PC-3 (cell line): ENCODE measurements around the gene PAPPA. TPM values are rescaled to one million over a fixed set of nuclear protein-coding genes. Genes with fewer than 3 reads are reported as not detected.

Experiments used
- ATAC-seq: fragments of 200-7000 bp; cut with Tn5 transposase; 2 replicates; pipeline ENCODE4 v1.9.1; 2020; ENCODE audit warnings: mild to moderate bottlenecking, moderate library complexity
- BruUV-seq: library from RNA; stranded (reverse); fragments of 400-500 nt; replicated peaks from 2 replicates; lab custom pipeline; 2021; lab: Mats Ljungman, UMichigan
- CTCF ChIA-PET: fragments of 300-600 bp; sonication (Branson Sonifier 250); formaldehyde crosslinking; loops from one replicate; lab custom pipeline; 2022; ENCODE audit warnings: antibody characterized with exemption; lab: Charles Lee
- POLR2A ChIA-PET: fragments of 300-600 bp; sonication (Branson Sonifier 250); formaldehyde crosslinking; loops from one replicate; lab custom pipeline; 2022; ENCODE audit warnings: antibody characterized with exemption; ENCODE audit not compliant: unreplicated experiment; lab: Charles Lee
- DNase-seq: peaks from one replicate; pipeline ENCODE4 v3.0.0-alpha.2; 2015
- H2AFZ ChIP-seq: fragments of 300-600 bp; sonication (generic); 2 replicates; pipeline ENCODE4 v1.6.0; 2016; ENCODE audit warnings: antibody characterized with exemption, low read length
- H3F3A ChIP-seq: fragments of 300-600 bp; sonication (generic); one replicate; pipeline ENCODE4 v1.6.0; 2017; ENCODE audit warnings: antibody characterized with exemption, low read length, control low read depth, mild to moderate bottlenecking; ENCODE audit not compliant: unreplicated experiment
- H3K27ac ChIP-seq: fragments of 300-600 bp; sonication (generic); 2 replicates; pipeline ENCODE4 v1.5.1; 2016; ENCODE audit warnings: mild to moderate bottlenecking, low read length
- H3K27me3 ChIP-seq: fragments of 300-600 bp; sonication (generic); 2 replicates; pipeline ENCODE4 v1.6.1; 2016; ENCODE audit warnings: low read length, mixed read lengths
- H3K36me3 ChIP-seq: fragments of 300-600 bp; sonication (generic); 2 replicates; pipeline ENCODE4 v1.6.1; 2016; ENCODE audit warnings: low read depth, mixed run types, low read length, mixed read lengths
- H3K4me1 ChIP-seq: fragments of 300-600 bp; sonication (generic); 2 replicates; pipeline ENCODE4 v1.5.1; 2016; ENCODE audit warnings: low read length; ENCODE audit not compliant: insufficient read depth
- H3K4me2 ChIP-seq: fragments of 300-600 bp; sonication (generic); 2 replicates; pipeline ENCODE4 v1.6.0; 2016; ENCODE audit warnings: low read length
- H3K4me3 ChIP-seq: fragments of 300-600 bp; sonication (generic); 2 replicates; pipeline ENCODE4 v1.5.1; 2016; ENCODE audit warnings: mild to moderate bottlenecking, low read length, mixed read lengths
- H3K79me2 ChIP-seq: fragments of 300-600 bp; sonication (generic); 2 replicates; pipeline ENCODE4 v1.6.1; 2017; ENCODE audit warnings: low read length, mixed read lengths
- H3K9ac ChIP-seq: fragments of 300-600 bp; sonication (generic); 2 replicates; pipeline ENCODE4 v1.6.0; 2016; ENCODE audit warnings: mild to moderate bottlenecking, low read length
- H3K9me2 ChIP-seq: fragments of 300-600 bp; sonication (generic); replicated peaks from 2 replicates; pipeline ENCODE4 v1.6.1; 2016; ENCODE audit warnings: mixed run types, low read length, mixed read lengths
- H3K9me3 ChIP-seq: fragments of 300-600 bp; sonication (generic); 2 replicates; pipeline ENCODE4 v1.6.1; 2016; ENCODE audit warnings: low read length, mixed read lengths
- H4K20me1 ChIP-seq: fragments of 300-600 bp; sonication (generic); 2 replicates; pipeline ENCODE4 v1.6.1; 2016; ENCODE audit warnings: low read length, mixed read lengths
- EZH2 ChIP-seq: fragments of 300-600 bp; sonication (generic); IDR thresholded peaks from one replicate; pipeline ENCODE4 v1.6.1; 2017; ENCODE audit warnings: antibody characterized with exemption, mild to moderate bottlenecking, low read length; ENCODE audit not compliant: unreplicated experiment
- EZH2phosphoT487 ChIP-seq: fragments of 300-600 bp; sonication (generic); IDR thresholded peaks from 2 replicates; pipeline ENCODE4 v1.6.1; 2018; ENCODE audit warnings: mild to moderate bottlenecking, antibody characterized with exemption, low read length, borderline replicate concordance
- intact Hi-C: fragments of 100-400 bp; cut with micrococcal nuclease; formaldehyde crosslinking; loops from 2 replicates; pipeline ENCODE4 v1.9.0; 2023
- total RNA-seq: library from RNA; depleted of rRNA; stranded (reverse); fragments of >200 nt; gene quantifications from 2 replicates; pipeline ENCODE4 v1.2.3, GENCODE V29; 2014
- TF ChIP-seq, protein P1 (sequence below): fragments of 300-600 bp; sonication (generic); conservative IDR thresholded peaks from 2 replicates; pipeline ENCODE4 v1.5.1; 2017; ENCODE audit warnings: antibody characterized with exemption, low read depth, mild to moderate bottlenecking, low read length

Gene PAPPA
- total RNA-seq, 1 experiment from 2014 or later = not detected

DNA sequence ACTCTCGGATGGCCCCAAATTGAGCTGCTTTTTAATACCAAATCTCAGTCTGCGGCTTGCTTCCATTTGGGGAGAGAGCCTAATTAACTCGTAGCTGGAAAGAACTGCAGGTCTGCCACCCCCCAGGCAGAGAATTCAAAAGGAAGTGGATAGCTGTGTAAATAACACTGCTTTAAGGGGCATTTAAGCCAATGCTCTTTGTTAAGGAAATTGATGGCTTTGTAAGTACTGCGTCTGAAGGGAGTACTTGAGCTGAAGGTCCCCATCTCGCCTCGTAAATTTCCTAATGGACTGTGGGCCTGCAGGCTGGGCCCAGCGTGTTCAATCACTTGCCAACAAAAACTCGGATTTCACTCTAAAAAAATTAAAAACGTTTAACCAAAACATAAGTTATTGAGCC lies 132.7 kb downstream of the PAPPA start:
- Histone ChIP-seq H3K4me1 (peaks cover 3% of the 10 kb centered on the region; the same call in 1 of the 2 replicates), H3K27ac (no peak overlapping the region), H3K27me3 (no peaks in the 10 kb centered on the region; the same call in 1 of the 2 replicates), H3K9ac (no peak overlapping the region), H3K9me3 (no peaks in the 10 kb centered on the region), H3K36me3 (no peaks in the 10 kb centered on the region), H3K4me2 (no peak overlapping the region), H4K20me1 (no peaks in the 10 kb centered on the region), H3K79me2 (no peaks in the 10 kb centered on the region), H3K4me3 (no peak overlapping the region), H2AFZ (no peak overlapping the region), H3K9me2 (no peaks in the 10 kb centered on the region), H3F3A (no peaks in the 10 kb centered on the region)
- DNase-seq = no peak
- TF ChIP-seq EZH2phosphoT487 (no peak), EZH2 (no peak)
- TF ChIP-seq, protein P1, sequence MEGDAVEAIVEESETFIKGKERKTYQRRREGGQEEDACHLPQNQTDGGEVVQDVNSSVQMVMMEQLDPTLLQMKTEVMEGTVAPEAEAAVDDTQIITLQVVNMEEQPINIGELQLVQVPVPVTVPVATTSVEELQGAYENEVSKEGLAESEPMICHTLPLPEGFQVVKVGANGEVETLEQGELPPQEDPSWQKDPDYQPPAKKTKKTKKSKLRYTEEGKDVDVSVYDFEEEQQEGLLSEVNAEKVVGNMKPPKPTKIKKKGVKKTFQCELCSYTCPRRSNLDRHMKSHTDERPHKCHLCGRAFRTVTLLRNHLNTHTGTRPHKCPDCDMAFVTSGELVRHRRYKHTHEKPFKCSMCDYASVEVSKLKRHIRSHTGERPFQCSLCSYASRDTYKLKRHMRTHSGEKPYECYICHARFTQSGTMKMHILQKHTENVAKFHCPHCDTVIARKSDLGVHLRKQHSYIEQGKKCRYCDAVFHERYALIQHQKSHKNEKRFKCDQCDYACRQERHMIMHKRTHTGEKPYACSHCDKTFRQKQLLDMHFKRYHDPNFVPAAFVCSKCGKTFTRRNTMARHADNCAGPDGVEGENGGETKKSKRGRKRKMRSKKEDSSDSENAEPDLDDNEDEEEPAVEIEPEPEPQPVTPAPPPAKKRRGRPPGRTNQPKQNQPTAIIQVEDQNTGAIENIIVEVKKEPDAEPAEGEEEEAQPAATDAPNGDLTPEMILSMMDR = no peak
- BruUV-seq = no TSS peak
- ChIA-PET POLR2A (no interaction called here), CTCF (no interaction called here)
- intact Hi-C loops = loop anchor here (5.0 kb wide), 1 partner anchor 694 kb away; no protein-coding TSS in a partner anchor
- ATAC-seq = no peak

DNA sequence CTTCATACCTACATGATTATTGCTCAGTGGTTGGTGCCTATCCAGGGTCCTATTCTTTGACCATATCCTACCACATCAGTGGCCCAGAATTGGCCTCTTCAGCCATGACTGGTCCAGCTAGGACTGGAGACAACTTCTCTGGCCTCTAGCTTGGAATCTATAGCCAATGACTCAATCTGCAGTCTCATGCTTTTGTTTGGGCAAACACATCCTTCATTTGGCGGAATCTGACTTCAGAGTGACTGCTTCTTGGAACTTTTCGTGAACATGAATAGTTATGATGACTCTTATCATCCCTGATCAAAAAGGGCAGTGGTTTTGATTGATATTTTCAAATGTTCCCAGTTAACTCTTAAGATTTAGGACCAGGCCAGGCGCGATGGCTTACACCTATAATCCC lies 134.1 kb downstream of the PAPPA start:
- H3K4me2 ChIP-seq = no peak overlapping the region
- BruUV-seq = no TSS peak
- H3K4me1 ChIP-seq = peaks cover 3% of the 10 kb centered on the region; the same call in 1 of the 2 replicates
- TF ChIP-seq EZH2phosphoT487 (no peak), EZH2 (no peak)
- TF ChIP-seq, protein P1 = no peak
- peaks cover 1% of the 10 kb centered on the region; the same call in 1 of the 2 replicates for H3K27me3 ChIP-seq
- H3K9me2 ChIP-seq = no peaks in the 10 kb centered on the region
- H3F3A ChIP-seq = no peaks in the 10 kb centered on the region
- H3K4me3 ChIP-seq = no peak overlapping the region
- DNase-seq (peak; percentile 44), ATAC-seq (no peak)
- intact Hi-C loops = loop anchor here (5.0 kb wide), 1 partner anchor 695 kb away; no protein-coding TSS in a partner anchor
- no peak overlapping the region for H3K9ac ChIP-seq
- H2AFZ ChIP-seq = no peak overlapping the region
- POLR2A ChIA-PET = no interaction called here
- CTCF ChIA-PET = no interaction called here
- no peaks in the 10 kb centered on the region for H4K20me1 ChIP-seq
- H3K9me3 ChIP-seq = no peaks in the 10 kb centered on the region
- no peak overlapping the region for H3K27ac ChIP-seq
- H3K36me3 ChIP-seq = no peaks in the 10 kb centered on the region
- no peaks in the 10 kb centered on the region for H3K79me2 ChIP-seq

DNA sequence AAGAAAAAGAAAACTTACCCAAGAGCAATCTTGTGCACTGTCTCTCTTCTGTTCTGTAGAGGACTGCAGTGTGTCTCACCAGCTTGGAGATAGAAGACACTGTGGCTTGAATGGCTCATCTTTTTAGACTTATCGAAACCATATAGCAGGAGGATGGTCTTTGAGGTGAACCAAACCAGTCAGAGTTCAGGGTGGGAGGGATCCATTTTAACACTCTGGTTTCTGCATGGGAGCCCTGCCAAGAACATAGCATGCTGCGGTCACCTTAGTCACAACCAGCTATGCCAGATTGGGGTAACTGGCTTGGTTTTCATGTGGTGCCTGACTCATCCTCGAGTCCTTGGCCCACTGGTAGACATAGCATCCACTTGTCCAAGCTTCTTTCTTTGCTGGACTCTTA lies 135.1 kb downstream of the PAPPA start:
- Histone ChIP-seq H3F3A (no peaks in the 10 kb centered on the region), H3K36me3 (no peaks in the 10 kb centered on the region), H3K9ac (no peak overlapping the region), H3K9me2 (no peaks in the 10 kb centered on the region), H3K4me1 (peaks cover 3% of the 10 kb centered on the region; the same call in 1 of the 2 replicates), H3K4me2 (no peak overlapping the region), H4K20me1 (no peaks in the 10 kb centered on the region), H3K27ac (no peak overlapping the region), H3K79me2 (no peaks in the 10 kb centered on the region), H3K9me3 (no peaks in the 10 kb centered on the region), H2AFZ (no peak overlapping the region), H3K4me3 (no peak overlapping the region), H3K27me3 (peaks cover 7% of the 10 kb centered on the region; the same call in 1 of the 2 replicates)
- TF ChIP-seq EZH2 = no peak
- no peak for TF ChIP-seq EZH2phosphoT487
- TF ChIP-seq, protein P1 = no peak
- no peak for ATAC-seq
- no TSS peak for BruUV-seq
- CTCF ChIA-PET = no interaction called here
- intact Hi-C loops = loop anchor here (5.0 kb wide), 1 partner anchor 696 kb away; no protein-coding TSS in a partner anchor
- POLR2A ChIA-PET = no interaction called here
- DNase-seq = peak; percentile 87
